ENCODE measurements around the gene ARHGAP9.

DNA sequence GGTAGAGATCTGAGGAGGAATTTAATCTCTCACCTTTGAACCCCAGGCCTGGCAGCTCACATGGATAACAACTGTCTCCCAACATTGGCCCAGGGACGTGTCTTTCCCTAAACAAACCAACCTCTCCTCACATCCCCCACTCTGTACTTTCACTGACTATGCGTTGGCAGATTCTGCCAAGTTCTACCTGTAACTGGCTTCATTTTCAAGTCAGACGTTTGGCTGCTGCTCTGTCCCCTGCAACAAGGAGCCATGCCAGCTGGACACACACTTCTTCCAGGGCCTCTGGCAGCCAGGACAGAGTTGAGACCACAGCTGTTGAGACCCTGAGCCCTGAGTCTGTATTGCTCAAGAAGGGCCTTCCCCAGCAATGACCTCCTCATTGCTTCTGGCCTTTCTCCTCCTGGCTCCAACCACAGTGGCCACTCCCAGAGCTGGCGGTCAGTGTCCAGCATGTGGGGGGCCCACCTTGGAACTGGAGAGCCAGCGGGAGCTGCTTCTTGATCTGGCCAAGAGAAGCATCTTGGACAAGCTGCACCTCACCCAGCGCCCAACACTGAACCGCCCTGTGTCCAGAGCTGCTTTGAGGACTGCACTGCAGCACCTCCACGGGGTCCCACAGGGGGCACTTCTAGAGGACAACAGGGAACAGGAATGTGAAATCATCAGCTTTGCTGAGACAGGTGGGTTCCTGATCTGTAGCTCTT, 45.0 kb downstream of the ARHGAP9 start, which contains the start of gene INHBC:
- TF ChIP-seq, protein P1, sequence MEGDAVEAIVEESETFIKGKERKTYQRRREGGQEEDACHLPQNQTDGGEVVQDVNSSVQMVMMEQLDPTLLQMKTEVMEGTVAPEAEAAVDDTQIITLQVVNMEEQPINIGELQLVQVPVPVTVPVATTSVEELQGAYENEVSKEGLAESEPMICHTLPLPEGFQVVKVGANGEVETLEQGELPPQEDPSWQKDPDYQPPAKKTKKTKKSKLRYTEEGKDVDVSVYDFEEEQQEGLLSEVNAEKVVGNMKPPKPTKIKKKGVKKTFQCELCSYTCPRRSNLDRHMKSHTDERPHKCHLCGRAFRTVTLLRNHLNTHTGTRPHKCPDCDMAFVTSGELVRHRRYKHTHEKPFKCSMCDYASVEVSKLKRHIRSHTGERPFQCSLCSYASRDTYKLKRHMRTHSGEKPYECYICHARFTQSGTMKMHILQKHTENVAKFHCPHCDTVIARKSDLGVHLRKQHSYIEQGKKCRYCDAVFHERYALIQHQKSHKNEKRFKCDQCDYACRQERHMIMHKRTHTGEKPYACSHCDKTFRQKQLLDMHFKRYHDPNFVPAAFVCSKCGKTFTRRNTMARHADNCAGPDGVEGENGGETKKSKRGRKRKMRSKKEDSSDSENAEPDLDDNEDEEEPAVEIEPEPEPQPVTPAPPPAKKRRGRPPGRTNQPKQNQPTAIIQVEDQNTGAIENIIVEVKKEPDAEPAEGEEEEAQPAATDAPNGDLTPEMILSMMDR (IDR thresholded peaks at IDR 0.05; ENCODE audit: low read length), result no peak
- no peak for TF ChIP-seq EZH2 (optimal IDR thresholded peaks at IDR 0.05; ENCODE audit: low read depth, low read length)

Data from MM.1S (cell line).